Skin of body (tissue), 1 donor: ENCODE data around the gene NSG1. TPM values are rescaled to one million over a fixed set of nuclear protein-coding genes. Genes with fewer than 3 reads are reported as not detected.

Source experiments
- total RNA-seq: library from RNA; depleted of rRNA; stranded (reverse); fragments of >200 nt; gene quantifications from one replicate; pipeline ENCODE4 v1.2.3, GENCODE V29; 2014

NSG1 gene
- total RNA-seq, 1 donor from 2014 or later: 13.3 TPM

Other genes starting within 250 kb of the NSG1 start
- gene OTOP1, start 160.2 kb upstream of the NSG1 start, total RNA-seq: 0.39 TPM
- 20.3 TPM for gene TMEM128, start 138.9 kb upstream of the NSG1 start, total RNA-seq
- 10.1 TPM for gene LYAR, start 96.9 kb upstream of the NSG1 start, total RNA-seq
- gene ZBTB49, start 96.9 kb upstream of the NSG1 start, total RNA-seq: 4.6 TPM
- gene STX18, start 154.9 kb downstream of the NSG1 start, total RNA-seq: 27.6 TPM